GM21367 (cell line): ENCODE measurements around the gene USP25.
A peak's percentile ranks its signal among the peaks of the same experiment; 100 is the strongest.

Experiments used
- ATAC-seq: cut with Tn5 transposase; IDR thresholded peaks from one replicate; pipeline ENCODE4 v1.9.1; 2021; ENCODE audit not compliant: unreplicated experiment

USP25 gene, protein sequence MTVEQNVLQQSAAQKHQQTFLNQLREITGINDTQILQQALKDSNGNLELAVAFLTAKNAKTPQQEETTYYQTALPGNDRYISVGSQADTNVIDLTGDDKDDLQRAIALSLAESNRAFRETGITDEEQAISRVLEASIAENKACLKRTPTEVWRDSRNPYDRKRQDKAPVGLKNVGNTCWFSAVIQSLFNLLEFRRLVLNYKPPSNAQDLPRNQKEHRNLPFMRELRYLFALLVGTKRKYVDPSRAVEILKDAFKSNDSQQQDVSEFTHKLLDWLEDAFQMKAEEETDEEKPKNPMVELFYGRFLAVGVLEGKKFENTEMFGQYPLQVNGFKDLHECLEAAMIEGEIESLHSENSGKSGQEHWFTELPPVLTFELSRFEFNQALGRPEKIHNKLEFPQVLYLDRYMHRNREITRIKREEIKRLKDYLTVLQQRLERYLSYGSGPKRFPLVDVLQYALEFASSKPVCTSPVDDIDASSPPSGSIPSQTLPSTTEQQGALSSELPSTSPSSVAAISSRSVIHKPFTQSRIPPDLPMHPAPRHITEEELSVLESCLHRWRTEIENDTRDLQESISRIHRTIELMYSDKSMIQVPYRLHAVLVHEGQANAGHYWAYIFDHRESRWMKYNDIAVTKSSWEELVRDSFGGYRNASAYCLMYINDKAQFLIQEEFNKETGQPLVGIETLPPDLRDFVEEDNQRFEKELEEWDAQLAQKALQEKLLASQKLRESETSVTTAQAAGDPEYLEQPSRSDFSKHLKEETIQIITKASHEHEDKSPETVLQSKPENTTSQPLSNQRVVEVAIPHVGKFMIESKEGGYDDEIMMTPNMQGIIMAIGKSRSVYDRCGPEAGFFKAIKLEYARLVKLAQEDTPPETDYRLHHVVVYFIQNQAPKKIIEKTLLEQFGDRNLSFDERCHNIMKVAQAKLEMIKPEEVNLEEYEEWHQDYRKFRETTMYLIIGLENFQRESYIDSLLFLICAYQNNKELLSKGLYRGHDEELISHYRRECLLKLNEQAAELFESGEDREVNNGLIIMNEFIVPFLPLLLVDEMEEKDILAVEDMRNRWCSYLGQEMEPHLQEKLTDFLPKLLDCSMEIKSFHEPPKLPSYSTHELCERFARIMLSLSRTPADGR

GRCh38 chr21:15729674-15730483 lies at the start of gene USP25:
USP25 (plus strand) TSS chr21:15729982; CDS start chr21:15730394, 412 bp downstream.
- ATAC-seq = peak; percentile 71

DNA sequence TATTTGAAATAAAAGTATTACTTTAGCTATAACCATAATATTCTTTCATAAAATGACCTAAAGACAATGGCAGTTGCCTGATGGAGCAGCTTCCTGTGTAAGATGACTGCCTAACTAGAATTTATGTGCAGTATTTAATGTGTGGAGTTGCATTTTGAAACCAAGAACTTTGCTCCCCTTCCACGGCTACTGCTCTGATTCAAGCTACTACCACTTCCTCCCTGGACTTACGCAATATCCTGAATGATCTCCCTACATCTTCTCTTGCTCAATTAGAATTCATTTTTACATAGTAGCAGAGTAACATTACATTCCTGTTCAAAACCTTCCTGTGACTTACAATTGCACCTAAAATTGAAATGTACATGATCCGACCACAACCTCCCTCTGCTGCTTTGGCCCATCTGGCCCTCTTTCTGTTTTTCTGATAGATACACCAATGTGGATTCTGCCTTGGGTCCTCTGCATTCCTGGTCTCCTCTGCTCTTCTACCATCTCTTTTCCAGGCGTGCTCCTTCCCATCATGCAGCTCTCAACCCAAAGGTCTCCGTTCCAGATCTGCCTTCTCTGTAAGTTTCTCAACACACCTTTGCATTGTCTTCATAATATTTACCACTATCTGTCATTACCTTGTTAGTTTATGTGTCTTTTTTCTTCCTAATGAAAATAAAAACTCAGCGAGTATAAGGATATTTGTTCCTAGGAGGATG lies 47.4 kb upstream of the USP25 start:
- no peak for ATAC-seq

GRCh38 chr21:15682977-15683376 lies 46.8 kb upstream of the USP25 start:
- no peak for ATAC-seq

DNA sequence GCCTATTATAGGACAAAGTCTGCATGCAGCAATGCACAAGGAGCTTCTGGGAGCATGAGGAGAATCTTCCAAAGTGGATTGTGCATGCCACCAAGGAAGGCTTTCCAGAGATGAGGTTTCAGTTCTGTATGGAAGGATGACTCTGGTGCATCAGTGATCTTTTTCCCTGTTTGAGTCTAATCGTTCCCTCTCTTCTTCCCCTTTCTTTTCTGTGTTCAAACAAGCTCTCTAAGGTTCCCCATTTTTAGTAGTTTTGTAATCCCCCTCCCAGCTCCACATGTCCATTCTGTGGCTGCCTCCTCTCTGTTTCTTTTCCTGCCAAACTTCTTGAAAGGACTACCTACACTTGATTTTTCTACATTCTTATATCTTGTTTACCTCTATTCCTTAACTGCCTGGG lies 43.3 kb upstream of the USP25 start:
- ATAC-seq = no peak

DNA sequence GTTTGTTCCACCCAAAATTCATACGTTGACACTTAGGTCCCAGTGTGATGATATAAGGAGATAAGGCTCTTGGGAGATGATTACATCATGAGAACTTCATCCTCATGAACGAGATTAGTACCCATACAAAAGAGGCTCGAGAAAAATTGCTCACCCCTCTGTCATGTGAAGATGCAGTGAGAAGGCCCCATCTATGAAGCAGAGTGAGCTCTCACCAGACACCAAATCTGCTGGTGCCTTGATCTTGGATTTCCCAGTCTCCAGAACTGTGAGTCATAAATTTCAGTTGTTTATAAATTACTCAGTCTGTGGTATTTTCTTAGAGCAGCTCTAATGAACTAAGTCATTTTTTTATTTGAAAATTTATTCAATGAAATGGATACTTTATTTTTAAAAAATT lies 42.6 kb upstream of the USP25 start:
- ATAC-seq = no peak

DNA sequence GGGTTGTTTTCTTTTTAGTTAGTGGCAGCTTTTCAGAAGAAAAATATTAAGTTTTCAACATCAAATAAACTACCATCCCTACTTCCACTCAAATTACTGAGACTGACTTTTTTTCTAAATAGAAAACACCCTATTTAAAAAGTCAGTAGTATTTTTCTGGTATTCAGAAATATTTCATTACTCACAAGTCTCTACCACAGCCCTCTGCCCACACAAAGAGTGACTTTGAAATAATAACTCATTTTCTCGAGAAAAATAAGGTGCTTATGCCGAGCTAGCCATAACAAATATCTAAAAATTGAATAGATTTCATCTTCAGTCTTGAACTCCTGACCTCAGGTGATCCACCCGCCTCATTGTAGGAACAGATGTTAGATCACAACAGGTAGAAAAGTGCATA lies 41.8 kb upstream of the USP25 start:
- ATAC-seq = no peak

DNA sequence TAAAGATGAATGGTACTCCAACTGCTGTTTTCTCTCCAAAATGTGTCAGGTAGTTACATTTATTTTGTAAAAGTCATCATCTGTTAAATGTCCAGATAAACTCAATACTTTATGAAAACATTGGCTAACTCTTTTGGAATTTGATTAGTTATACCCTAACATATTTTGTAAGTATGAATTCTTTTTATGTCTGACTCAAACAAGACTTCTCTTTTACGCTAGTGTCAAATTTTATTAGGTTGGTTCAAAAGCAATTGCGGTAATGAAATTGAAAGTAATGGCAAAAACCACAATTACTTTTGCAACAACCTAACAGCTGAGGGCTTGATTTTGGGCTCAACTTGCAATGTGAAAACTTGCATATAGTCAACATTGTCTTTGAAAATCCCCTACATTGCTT lies 41.0 kb upstream of the USP25 start:
- ATAC-seq = no peak

DNA sequence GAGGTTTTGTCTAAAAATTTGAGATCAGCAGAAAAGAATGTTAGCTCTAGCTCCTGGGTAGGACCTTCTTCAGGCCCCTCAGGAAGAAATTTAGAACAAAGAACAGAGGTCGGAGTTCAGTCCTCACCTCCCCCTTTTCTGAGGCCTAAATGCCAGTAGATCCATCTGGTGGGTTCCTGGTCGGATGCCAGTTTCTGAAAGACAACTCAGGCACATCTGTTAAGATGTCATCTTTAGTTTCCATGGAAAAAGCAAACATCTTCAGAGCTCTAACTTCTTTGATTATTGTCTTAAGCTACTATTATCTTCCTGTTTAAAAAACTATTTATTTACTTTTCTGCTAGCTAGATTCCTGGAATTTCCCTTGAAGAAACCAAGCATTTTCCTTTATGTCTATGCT lies 37.1 kb upstream of the USP25 start:
- ATAC-seq = no peak

DNA sequence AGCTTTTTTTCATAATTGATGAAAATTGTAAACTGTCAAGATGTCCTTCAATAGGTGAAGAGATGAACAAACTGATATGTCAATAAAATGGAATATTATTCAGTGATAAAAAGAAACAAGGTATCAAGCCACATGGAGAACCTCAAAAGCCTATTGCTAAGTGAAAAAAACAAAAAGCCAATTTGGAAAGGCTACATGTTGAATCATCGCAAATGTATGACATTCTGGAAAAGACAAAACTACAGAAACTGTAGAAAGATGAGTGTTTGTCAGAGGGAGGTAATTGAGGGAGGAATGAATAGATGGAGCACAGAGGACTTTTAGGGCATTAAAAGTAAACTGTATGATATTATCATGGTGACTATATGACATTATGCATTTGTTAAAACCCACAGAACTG lies 34.5 kb upstream of the USP25 start:
- no peak for ATAC-seq

DNA sequence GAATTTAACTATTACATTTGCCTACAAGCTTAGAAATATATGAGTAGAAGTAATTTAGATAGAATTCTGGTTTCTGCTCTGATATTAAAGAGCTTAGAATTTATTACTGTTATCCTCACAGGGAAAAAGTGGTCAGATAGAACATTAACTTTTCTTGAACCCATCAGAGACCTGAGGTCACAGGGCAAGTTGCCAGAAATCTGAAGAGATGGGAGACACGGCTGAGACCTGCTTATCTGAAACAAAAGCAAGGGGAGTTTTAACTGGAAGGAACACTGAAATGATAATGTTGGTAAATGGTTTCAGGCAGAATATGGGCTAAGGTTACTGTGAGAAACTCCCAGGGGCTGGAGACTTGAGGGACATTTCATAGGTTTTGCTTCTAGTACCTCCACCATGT lies 28.0 kb upstream of the USP25 start:
- no peak for ATAC-seq

GRCh38 chr21:15703932-15704331 lies 25.9 kb upstream of the USP25 start:
- no peak for ATAC-seq

DNA sequence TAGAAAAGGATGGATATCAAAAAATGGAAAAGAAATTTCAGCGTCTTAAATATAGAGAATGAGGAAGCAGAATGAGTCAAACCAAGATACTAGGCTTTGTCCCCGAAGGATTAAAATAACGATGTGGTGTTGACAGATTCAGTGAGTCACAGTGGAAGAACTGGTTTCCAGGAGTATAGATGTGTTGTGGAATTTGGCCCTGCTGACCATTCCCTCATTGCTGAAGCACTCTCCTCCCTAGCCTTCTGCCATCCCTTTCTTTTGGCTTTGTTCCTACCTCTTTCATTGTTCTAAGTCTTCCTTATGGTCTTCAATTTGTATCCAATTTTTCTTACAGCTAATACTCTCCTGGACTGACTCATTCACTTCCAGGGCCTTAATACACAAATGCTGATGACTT lies 23.1 kb upstream of the USP25 start:
- no peak for ATAC-seq

- no peak for ATAC-seq
Observed at GRCh38 chr21:15713412-15713811, 16.4 kb upstream of the USP25 start.

DNA sequence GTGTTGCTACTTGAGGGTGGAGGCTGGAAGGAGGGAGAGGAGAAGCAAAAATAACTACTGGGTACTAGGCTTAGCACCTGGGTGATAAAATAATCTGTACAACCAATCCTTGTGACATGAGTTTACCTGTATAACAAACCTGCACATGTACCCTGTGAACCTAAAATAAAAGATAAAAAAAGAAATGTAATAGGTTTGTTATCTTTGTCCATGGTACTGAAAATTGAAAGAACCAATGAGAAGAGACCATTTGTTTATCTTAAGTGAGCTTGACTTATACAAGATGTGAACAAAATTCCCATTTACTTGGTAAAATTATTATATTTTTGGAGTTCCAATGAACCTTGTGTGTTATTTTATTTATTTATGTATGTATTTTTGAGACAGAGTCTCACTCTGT lies 11.1 kb upstream of the USP25 start:
- ATAC-seq = no peak

GRCh38 chr21:15719976-15720375 lies 9.8 kb upstream of the USP25 start:
- no peak for ATAC-seq

GRCh38 chr21:15722591-15723324 lies 7.0 kb upstream of the USP25 start:
- ATAC-seq = no peak

- ATAC-seq = no peak
Observed at GRCh38 chr21:15725949-15726348, 3.8 kb upstream of the USP25 start.

DNA sequence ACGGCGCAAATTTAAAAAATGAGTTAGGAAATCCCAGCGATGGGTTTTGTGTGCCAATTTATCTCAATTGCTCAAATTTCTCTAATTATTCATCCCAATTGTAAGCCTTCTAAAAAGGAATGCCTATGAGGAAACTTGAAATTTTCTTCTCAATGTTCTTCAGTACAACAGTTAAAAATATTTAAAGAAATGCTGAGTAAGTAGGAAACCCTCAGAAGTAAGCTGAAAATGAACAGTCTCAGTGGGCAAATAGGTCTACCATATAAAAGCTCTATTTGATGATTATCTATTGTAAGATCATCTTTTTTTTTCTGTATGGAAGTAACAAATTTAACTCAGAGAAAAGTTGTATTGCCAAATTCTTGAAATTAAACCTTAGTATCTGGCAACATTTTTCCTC lies 1.7 kb upstream of the USP25 start:
- ATAC-seq = no peak

- no peak for ATAC-seq
Observed at GRCh38 chr21:15729346-15729673, 472 bp upstream of the USP25 start.
